HG02759 (cell line): ENCODE measurements around the gene TIE1.

ENCODE experiments used
- ATAC-seq: cut with Tn5 transposase; IDR thresholded peaks from one replicate; pipeline ENCODE4 v1.9.1; 2021; ENCODE audit warnings: mild to moderate bottlenecking, moderate library complexity; ENCODE audit not compliant: unreplicated experiment

TIE1 gene

GRCh38 chr1:43292679-43293078 lies 8.1 kb upstream of the TIE1 start:
- no peak for ATAC-seq

GRCh38 chr1:43293176-43293575 lies 7.6 kb upstream of the TIE1 start:
- ATAC-seq, result no peak

- ATAC-seq, result no peak
These were observed 6.7 kb upstream of the TIE1 start for GRCh38 chr1:43293896-43294760.

- ATAC-seq, result no peak
These were observed 6.0 kb upstream of the TIE1 start for GRCh38 chr1:43294761-43295160.

GRCh38 chr1:43296207-43296606 lies 4.6 kb upstream of the TIE1 start:
- no peak for ATAC-seq

- ATAC-seq, result no peak
These were observed 2.7 kb upstream of the TIE1 start for GRCh38 chr1:43298055-43298454.

GRCh38 chr1:43299101-43299500 lies 1.7 kb upstream of the TIE1 start:
- ATAC-seq, result no peak

GRCh38 chr1:43302201-43302600 lies 1.4 kb downstream of the TIE1 start:
- no peak for ATAC-seq

- no peak for ATAC-seq
These were observed 2.1 kb downstream of the TIE1 start for GRCh38 chr1:43302721-43303470.

- no peak for ATAC-seq
These were observed 2.9 kb downstream of the TIE1 start for GRCh38 chr1:43303471-43304313.

- no peak for ATAC-seq
These were observed 3.5 kb downstream of the TIE1 start for GRCh38 chr1:43304314-43304681.

- ATAC-seq, result no peak
These were observed 4.1 kb downstream of the TIE1 start for GRCh38 chr1:43304771-43305300.

GRCh38 chr1:43305461-43305860 lies 4.7 kb downstream of the TIE1 start:
- no peak for ATAC-seq

- ATAC-seq, result no peak
These were observed 5.3 kb downstream of the TIE1 start for GRCh38 chr1:43305926-43306687.

GRCh38 chr1:43306688-43307457 lies 6.1 kb downstream of the TIE1 start:
- ATAC-seq, result no peak

- ATAC-seq, result no peak
These were observed 6.8 kb downstream of the TIE1 start for GRCh38 chr1:43307458-43308158.

- no peak for ATAC-seq
These were observed 8.0 kb downstream of the TIE1 start for GRCh38 chr1:43308635-43309404.

- ATAC-seq, result no peak
These were observed 8.7 kb downstream of the TIE1 start for GRCh38 chr1:43309405-43310025.
